Neural progenitor cell (in vitro differentiated cells): ENCODE data around the gene PYCARD. TPM values are rescaled to one million over a fixed set of nuclear protein-coding genes. Genes with fewer than 3 reads are reported as not detected.
A peak's percentile ranks its signal among the peaks of the same experiment; 100 is the strongest.
"Not testable (repeated sequence)": the region's sequence is repeated elsewhere in the genome, so short reads cannot be mapped to it uniquely, and the experiment has no call there.

Experiments
- DNase-seq: peaks from one replicate; pipeline ENCODE4 v3.0.0-alpha.2; 2016; ENCODE audit warnings: low spot score
- H2AFZ ChIP-seq: fragments of 200-600 bp; sonication (generic); replicated peaks from 2 replicates; pipeline ENCODE4 v1.6.1; 2016; ENCODE audit warnings: antibody characterized with exemption
- H3F3A ChIP-seq: fragments of 200-600 bp; sonication (generic); 2 replicates; pipeline ENCODE4 v1.6.1; 2016; ENCODE audit warnings: antibody characterized with exemption, low read depth
- H3K27ac ChIP-seq: fragments of 200-600 bp; sonication (generic); 2 replicates; pipeline ENCODE4 v1.5.1; 2016; ENCODE audit warnings: mild to moderate bottlenecking
- H3K27me3 ChIP-seq: fragments of 200-600 bp; sonication (generic); 2 replicates; pipeline ENCODE4 v1.6.1; 2016; ENCODE audit warnings: mild to moderate bottlenecking, moderate library complexity
- H3K36me3 ChIP-seq: fragments of 200-600 bp; sonication (generic); 2 replicates; pipeline ENCODE4 v1.5.1; 2016
- H3K4me1 ChIP-seq: fragments of 200-600 bp; sonication (generic); 2 replicates; pipeline ENCODE4 v1.6.1; 2016; ENCODE audit warnings: mixed run types
- H3K4me2 ChIP-seq: fragments of 200-600 bp; sonication (generic); 2 replicates; pipeline ENCODE4 v1.6.1; 2016
- H3K4me3 ChIP-seq: fragments of 200-600 bp; sonication (generic); 2 replicates; pipeline ENCODE4 v1.5.1; 2016
- H3K79me2 ChIP-seq: fragments of 200-600 bp; sonication (generic); 2 replicates; pipeline ENCODE4 v1.6.1; 2016; ENCODE audit warnings: low read depth
- H3K9ac ChIP-seq: fragments of 200-600 bp; sonication (generic); 2 replicates; pipeline ENCODE4 v1.6.1; 2016
- H3K9me3 ChIP-seq: fragments of 200-600 bp; sonication (generic); 2 replicates; pipeline ENCODE4 v1.5.1; 2016; ENCODE audit warnings: low read depth
- H4K20me1 ChIP-seq: fragments of 200-600 bp; sonication (generic); 2 replicates; pipeline ENCODE4 v1.6.1; 2016; ENCODE audit warnings: low read depth
- H3K27ac Mint-ChIP-seq: 3 replicates; pipeline ENCODE4 v1.8.0; 2021; ENCODE audit warnings: mixed read lengths
- H3K27me3 Mint-ChIP-seq: 2 replicates; pipeline ENCODE4 v1.8.0; 2022; ENCODE audit warnings: low read depth, mild to moderate bottlenecking, inconsistent platforms, moderate library complexity, mixed read lengths; ENCODE audit not compliant: insufficient read depth
- H3K36me3 Mint-ChIP-seq: 3 replicates; pipeline ENCODE4 v1.8.0; 2021; ENCODE audit warnings: mixed read lengths
- H3K4me1 Mint-ChIP-seq: 3 replicates; pipeline ENCODE4 v1.8.0; 2021; ENCODE audit warnings: mixed read lengths
- H3K4me3 Mint-ChIP-seq: 3 replicates; pipeline ENCODE4 v1.8.0; 2021; ENCODE audit warnings: mild to moderate bottlenecking, moderate library complexity, mixed read lengths
- H3K9me3 Mint-ChIP-seq: 3 replicates; pipeline ENCODE4 v1.8.0; 2020; ENCODE audit warnings: mixed read lengths
- CTCF ChIP-seq: fragments of 200-600 bp; sonication (generic); IDR thresholded peaks from 2 replicates; pipeline ENCODE4 v1.5.1; 2017; ENCODE audit warnings: antibody characterized with exemption, mild to moderate bottlenecking
- EZH2 ChIP-seq: fragments of 200-600 bp; sonication (generic); IDR thresholded peaks from 2 replicates; pipeline ENCODE4 v1.6.1; 2017; ENCODE audit warnings: antibody characterized with exemption, mild to moderate bottlenecking, moderate library complexity
- EZH2phosphoT487 ChIP-seq: fragments of 200-600 bp; sonication (generic); IDR thresholded peaks from 2 replicates; pipeline ENCODE4 v1.6.1; 2017; ENCODE audit warnings: antibody characterized with exemption
- total RNA-seq: library from RNA; depleted of rRNA; stranded (reverse); fragments of >200 nt; gene quantifications from 2 replicates; pipeline ENCODE4 v1.2.3, GENCODE V29; 2015; ENCODE audit warnings: low replicate concordance

PYCARD gene
- total RNA-seq, 1 donor from 2014 or later, result not detected

- peaks cover 4% of the 10 kb centered on the region for H3K4me1 ChIP-seq
- H4K20me1 ChIP-seq, result peaks cover 15% of the 10 kb centered on the region
- peaks cover 3% of the 10 kb centered on the region for H3K9me3 Mint-ChIP-seq
- peaks cover 8% of the 10 kb centered on the region for H3K27me3 Mint-ChIP-seq
- DNase-seq, result no peak
- H3K9ac ChIP-seq, result no peak overlapping the region
- peaks cover 9% of the 10 kb centered on the region for H3K36me3 Mint-ChIP-seq
- peaks cover 30% of the 10 kb centered on the region for H3K79me2 ChIP-seq
- peaks cover 31% of the 10 kb centered on the region for H3K4me1 Mint-ChIP-seq
- no peak overlapping the region for H3K4me3 ChIP-seq
- H3K4me2 ChIP-seq, result no peak overlapping the region
- TF ChIP-seq CTCF (no peak), EZH2 (no peak), EZH2phosphoT487 (no peak)
- H3K27ac Mint-ChIP-seq, result no peak overlapping the region
- H3K9me3 ChIP-seq, result no peaks in the 10 kb centered on the region
- H2AFZ ChIP-seq, result no peak overlapping the region
- peaks cover 25% of the 10 kb centered on the region for H3F3A ChIP-seq
- H3K36me3 ChIP-seq, result no peaks in the 10 kb centered on the region
- H3K27ac ChIP-seq, result no peak overlapping the region
- peak overlapping the region; percentile 30 for H3K4me3 Mint-ChIP-seq
- no peaks in the 10 kb centered on the region for H3K27me3 ChIP-seq
Measured at GRCh38 chr16:31177136-31177535, 25.4 kb downstream of the PYCARD start.

GRCh38 chr16:31170048-31170447 is 32.5 kb downstream of the PYCARD start:
- peak; percentile 52 for DNase-seq
- H3K4me1 ChIP-seq, H3K36me3 ChIP-seq, H3K27me3 Mint-ChIP-seq, H3K9ac ChIP-seq, H3K79me2 ChIP-seq, H3F3A ChIP-seq, H3K9me3 Mint-ChIP-seq, H3K4me3 ChIP-seq, H3K27ac ChIP-seq, H3K36me3 Mint-ChIP-seq, H3K9me3 ChIP-seq, H2AFZ ChIP-seq: not testable (repeated sequence)
- Histone ChIP-seq H4K20me1 (peaks cover 14% of the 10 kb centered on the region), H3K27me3 (peaks cover 13% of the 10 kb centered on the region), H3K4me2 (peak overlapping the region; percentile 54)
- Mint-ChIP-seq H3K27ac (peak overlapping the region; percentile 95), H3K4me3 (peak overlapping the region; percentile 52), H3K4me1 (peaks cover 35% of the 10 kb centered on the region)

GRCh38 chr16:31168848-31169247 is 33.7 kb downstream of the PYCARD start:
- no peak for DNase-seq
- Histone ChIP-seq H3K4me1 (peaks cover 6% of the 10 kb centered on the region), H3K9me3 (no peaks in the 10 kb centered on the region), H3K36me3 (no peaks in the 10 kb centered on the region), H3K4me3 (no peak overlapping the region), H3K9ac (no peak overlapping the region), H2AFZ (no peak overlapping the region), H3K27me3 (peaks cover 13% of the 10 kb centered on the region), H3K4me2 (no peak overlapping the region), H3F3A (peaks cover 6% of the 10 kb centered on the region), H3K79me2 (no peaks in the 10 kb centered on the region), H4K20me1 (peaks cover 14% of the 10 kb centered on the region), H3K27ac (no peak overlapping the region)
- peaks cover 2% of the 10 kb centered on the region for H3K9me3 Mint-ChIP-seq
- TF ChIP-seq EZH2phosphoT487 (no peak), EZH2 (no peak)
- H3K4me3 Mint-ChIP-seq, result no peak overlapping the region
- peaks cover 5% of the 10 kb centered on the region for H3K27me3 Mint-ChIP-seq
- peaks cover 33% of the 10 kb centered on the region for H3K4me1 Mint-ChIP-seq
- peak overlapping the region; percentile 53 for H3K27ac Mint-ChIP-seq
- no peaks in the 10 kb centered on the region for H3K36me3 Mint-ChIP-seq

GRCh38 chr16:31167315-31167714 is 35.2 kb downstream of the PYCARD start:
- no peak for DNase-seq
- H3K27me3 ChIP-seq, result peaks cover 13% of the 10 kb centered on the region
- no peak overlapping the region for H3K27ac ChIP-seq

More at GRCh38 chr16:31167315-31167714, 35.2 kb downstream of the PYCARD start:
- Histone ChIP-seq H3K36me3 (no peaks in the 10 kb centered on the region), H2AFZ (no peak overlapping the region), H3F3A (peaks cover 6% of the 10 kb centered on the region), H3K4me2 (no peak overlapping the region), H3K4me3 (no peak overlapping the region), H3K79me2 (no peaks in the 10 kb centered on the region), H3K9ac (no peak overlapping the region), H3K9me3 (no peaks in the 10 kb centered on the region), H3K4me1 (peaks cover 6% of the 10 kb centered on the region), H4K20me1 (peaks cover 14% of the 10 kb centered on the region)
- H3K27ac Mint-ChIP-seq, result no peak overlapping the region
- H3K9me3 Mint-ChIP-seq, result peaks cover 2% of the 10 kb centered on the region
- H3K4me1 Mint-ChIP-seq, result peaks cover 27% of the 10 kb centered on the region
- H3K4me3 Mint-ChIP-seq, result no peak overlapping the region
- H3K36me3 Mint-ChIP-seq, result no peaks in the 10 kb centered on the region
- peaks cover 5% of the 10 kb centered on the region for H3K27me3 Mint-ChIP-seq
- TF ChIP-seq CTCF (no peak), EZH2phosphoT487 (no peak), EZH2 (no peak)
